GM18867 (cell line): ENCODE measurements around the gene KIAA0753.

Source experiments
- ATAC-seq: cut with Tn5 transposase; IDR thresholded peaks from one replicate; pipeline ENCODE4 v1.9.1; 2021; ENCODE audit warnings: mild to moderate bottlenecking, moderate library complexity; ENCODE audit not compliant: unreplicated experiment

KIAA0753 gene

GRCh38 chr17:6551869-6552531 lies 88.5 kb downstream of the KIAA0753 start:
- no peak for ATAC-seq

GRCh38 chr17:6551356-6551755 lies 89.2 kb downstream of the KIAA0753 start:
- ATAC-seq, result no peak

- ATAC-seq, result no peak
Measured at GRCh38 chr17:6549384-6550036, 91.0 kb downstream of the KIAA0753 start.

- ATAC-seq, result no peak
Measured at GRCh38 chr17:6548578-6549330, 91.8 kb downstream of the KIAA0753 start.

- ATAC-seq, result no peak
Measured at GRCh38 chr17:6548034-6548433, 92.5 kb downstream of the KIAA0753 start.

GRCh38 chr17:6547336-6547735 lies 93.2 kb downstream of the KIAA0753 start:
- no peak for ATAC-seq

GRCh38 chr17:6546069-6546718 lies 94.3 kb downstream of the KIAA0753 start:
- no peak for ATAC-seq

- ATAC-seq, result no peak
Measured at GRCh38 chr17:6545291-6545690, 95.2 kb downstream of the KIAA0753 start.

- ATAC-seq, result no peak
Measured at GRCh38 chr17:6544011-6544370, 96.5 kb downstream of the KIAA0753 start.

- ATAC-seq, result no peak
Measured at GRCh38 chr17:6543079-6544010, 97.2 kb downstream of the KIAA0753 start.

GRCh38 chr17:6542577-6542976 lies 97.9 kb downstream of the KIAA0753 start:
- ATAC-seq, result no peak

GRCh38 chr17:6541886-6542285 lies 98.6 kb downstream of the KIAA0753 start:
- no peak for ATAC-seq

GRCh38 chr17:6539871-6540270 lies 100.6 kb downstream of the KIAA0753 start:
- no peak for ATAC-seq

- no peak for ATAC-seq
Measured at GRCh38 chr17:6536566-6537065, 103.9 kb downstream of the KIAA0753 start.

- no peak for ATAC-seq
Measured at GRCh38 chr17:6536053-6536452, 104.5 kb downstream of the KIAA0753 start.

GRCh38 chr17:6534846-6535514 lies 105.5 kb downstream of the KIAA0753 start:
- ATAC-seq, result no peak

GRCh38 chr17:6532441-6532885 lies 108.0 kb downstream of the KIAA0753 start:
- ATAC-seq, result no peak

- no peak for ATAC-seq
Measured at GRCh38 chr17:6531575-6531974, 108.9 kb downstream of the KIAA0753 start.

GRCh38 chr17:6530324-6530920 lies 110.1 kb downstream of the KIAA0753 start:
- no peak for ATAC-seq
